Naive thymus-derived CD4-positive, alpha-beta T cell (primary cell): Measurements from ENCODE around the gene TUB. TPM values are rescaled to one million over a fixed set of nuclear protein-coding genes. Genes with fewer than 3 reads are reported as not detected.

Experiments used
- ATAC-seq: fragments of 150-1000 bp; cut with Tn5 transposase; 2 replicates; pipeline ENCODE4 v1.10.0; 2021; ENCODE audit warnings: mild to moderate bottlenecking, moderate library complexity
- CTCF ChIA-PET: fragments of 350-600 bp; sonication (Branson Sonifier 250); formaldehyde crosslinking; loops from one replicate; lab custom pipeline; 2021; ENCODE audit warnings: antibody characterized with exemption; lab: Charles Lee
- POLR2A ChIA-PET: fragments of 350-600 bp; sonication (Branson Sonifier 250); formaldehyde crosslinking; loops from one replicate; lab custom pipeline; 2021; ENCODE audit warnings: antibody characterized with exemption, inconsistent platforms; lab: Charles Lee
- DNase-seq, 9 donors: peaks; one replicate each; pipeline versions ENCODE4 v3.0.0 to v3.0.0-alpha.2; 2020 to 2022; ENCODE audit warnings: mixed read lengths in 1 of 9
- H3K27ac ChIP-seq: one replicate; pipeline ENCODE4 v1.7.0; 2013; ENCODE audit warnings: mild to moderate bottlenecking, low read depth, low read length, moderate library complexity
- H3K27me3 ChIP-seq, 2 donors: one replicate each; pipeline ENCODE4 v1.7.0; 2013; ENCODE audit warnings: low read length in 2 of 2, mild to moderate bottlenecking in 2 of 2, moderate library complexity in 2 of 2; ENCODE audit not compliant: control insufficient read depth in 2 of 2, insufficient read depth in 2 of 2
- H3K36me3 ChIP-seq, 3 experiments: 1 replicate in 2 of 3; 2 replicates in 1 of 3; pipeline ENCODE4 v1.7.0; 2013; ENCODE audit warnings: low read length in 3 of 3, mild to moderate bottlenecking in 3 of 3, moderate library complexity in 1 of 3; ENCODE audit not compliant: insufficient read depth in 3 of 3, control insufficient read depth in 2 of 3
- H3K4me1 ChIP-seq, 2 donors: one replicate each; pipeline ENCODE4 v1.7.0; 2013; ENCODE audit warnings: low read length in 2 of 2, mild to moderate bottlenecking in 2 of 2, moderate library complexity in 1 of 2; ENCODE audit not compliant: control insufficient read depth in 2 of 2, insufficient read depth in 2 of 2
- H3K4me3 ChIP-seq: 2 replicates; pipeline ENCODE4 v1.7.0; 2013; ENCODE audit warnings: mild to moderate bottlenecking, low read length
- H3K9me3 ChIP-seq, 3 experiments: 1 replicate in 2 of 3; 2 replicates in 1 of 3; pipeline ENCODE4 v1.7.0; 2013; ENCODE audit warnings: low read length in 3 of 3; ENCODE audit not compliant: control insufficient read depth in 2 of 3
- H3K27ac Mint-ChIP-seq, 9 donors: one replicate each; pipeline ENCODE4 v1.8.0; 2020 to 2022; ENCODE audit warnings: mixed read lengths in 9 of 9, mild to moderate bottlenecking in 8 of 9, moderate library complexity in 5 of 9, inconsistent platforms in 2 of 9
- H3K27me3 Mint-ChIP-seq, 5 donors: one replicate each; pipeline ENCODE4 v1.8.0; 2021 to 2022; ENCODE audit warnings: mixed read lengths in 5 of 5, mild to moderate bottlenecking in 1 of 5
- H3K36me3 Mint-ChIP-seq, 5 donors: one replicate each; pipeline ENCODE4 v1.8.0; 2020 to 2022; ENCODE audit warnings: mixed read lengths in 5 of 5, mild to moderate bottlenecking in 3 of 5, inconsistent platforms in 1 of 5
- H3K4me1 Mint-ChIP-seq, 7 donors: one replicate each; pipeline ENCODE4 v1.8.0; 2020 to 2022; ENCODE audit warnings: mixed read lengths in 7 of 7, mild to moderate bottlenecking in 3 of 7, inconsistent platforms in 1 of 7
- H3K4me3 Mint-ChIP-seq, 10 donors: one replicate each; pipeline ENCODE4 v1.8.0; 2020 to 2022; ENCODE audit warnings: mild to moderate bottlenecking in 10 of 10, mixed read lengths in 10 of 10, moderate library complexity in 6 of 10, inconsistent platforms in 2 of 10
- H3K9me3 Mint-ChIP-seq, 11 donors: one replicate each; pipeline ENCODE4 v1.8.0; 2020 to 2022; ENCODE audit warnings: mixed read lengths in 11 of 11, mild to moderate bottlenecking in 4 of 11, inconsistent platforms in 1 of 11, moderate library complexity in 1 of 11
- intact Hi-C, 2 donors: fragments of 100-400 bp; cut with micrococcal nuclease; formaldehyde crosslinking; loops; one replicate each; pipeline ENCODE4 v1.15.1; 2023
- polyA plus RNA-seq, 2 donors: library from polyadenylated mRNA; unstranded; fragments of 300-500 nt; fragmentation: Illumina TruSeq; gene quantifications; one replicate each; pipeline ENCODE4 v1.2.3, GENCODE V29; 2021
- total RNA-seq, 6 experiments: library from RNA in 5 of 6; stranded (reverse) in 5 of 6; gene quantifications; 1 replicate in 5 of 6; 2 replicates in 1 of 6; pipeline ENCODE4 v1.2.3 and lab custom pipeline; 2021 to 2026

TUB gene
- total and polyA plus RNA-seq, 7 experiments from 2014 or later, result 0.05 to 0.12 (median 0.06) TPM; not detected in 3

- Mint-ChIP-seq H3K4me1 (peaks cover 0 to 7% (median 4%) of the 10 kb centered on the region in 7 donors), H3K4me3 (no peak overlapping the region), H3K9me3 (no peaks in the 10 kb centered on the region), H3K36me3 (no peaks in the 10 kb centered on the region), H3K27me3 (no peaks in the 10 kb centered on the region), H3K27ac (no peak overlapping the region)
- ChIA-PET POLR2A (interaction anchor here (0.6 kb wide), 1 partner anchor 407 kb away, joined by 3 read pairs; no protein-coding TSS in a partner anchor), CTCF (interaction anchor here (0.6 to 1.0 kb wide), 2 partner anchors 9 to 26 kb away, joined by 3 read pairs; no protein-coding TSS in a partner anchor)
- no peak overlapping the region for H3K27ac ChIP-seq
- no peaks in the 10 kb centered on the region for H3K27me3 ChIP-seq
- no peaks in the 10 kb centered on the region for H3K9me3 ChIP-seq
- H3K4me3 ChIP-seq, result no peak overlapping the region
- peak in 1 of 9 donors; percentile 14 for DNase-seq
- H3K36me3 ChIP-seq, result no peaks in the 10 kb centered on the region
- ATAC-seq, result no peak
- intact Hi-C loops, result no loop called here
- H3K4me1 ChIP-seq, result no peaks in the 10 kb centered on the region
Measured at GRCh38 chr11:8095371-8095770, 14.4 kb downstream of the TUB start.

DNA sequence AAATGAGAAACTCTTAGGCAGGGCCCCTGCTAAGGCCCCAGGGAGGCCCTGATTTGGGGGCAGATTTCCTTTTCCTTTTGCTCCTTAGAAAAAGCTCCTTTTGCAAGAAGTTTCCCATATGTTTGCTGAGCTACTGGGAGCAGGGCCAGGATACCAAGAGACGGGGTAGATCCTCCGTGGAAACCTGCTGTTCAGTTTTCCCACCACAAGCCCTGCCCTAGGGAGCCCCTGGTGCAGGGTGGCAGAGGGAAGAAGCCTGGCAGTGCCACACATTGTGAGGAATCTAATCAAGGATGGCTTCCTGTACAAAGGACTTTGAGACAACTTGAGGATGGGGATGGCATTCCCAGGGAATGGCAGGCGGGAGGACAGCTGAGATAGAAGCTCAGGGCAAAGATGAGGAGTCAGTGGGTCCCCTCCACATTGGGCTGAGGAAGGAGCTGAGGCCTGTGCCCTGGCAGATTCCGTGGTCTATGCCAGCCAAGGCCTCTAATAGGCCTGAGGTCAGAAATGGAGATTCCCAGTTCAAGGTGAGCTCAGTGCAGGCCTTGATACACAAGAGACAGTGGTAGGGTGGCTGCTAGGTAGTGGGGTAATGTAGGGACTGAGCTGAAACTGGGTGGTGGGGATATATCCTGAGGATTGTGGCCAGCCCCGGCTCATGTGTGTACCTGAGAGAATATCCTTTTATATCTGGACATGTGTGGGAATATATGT, 15.0 kb downstream of the TUB start:
- DNase-seq (peak in 1 of 9 donors; percentile 1), ATAC-seq (no peak)
- H3K9me3 ChIP-seq, result no peaks in the 10 kb centered on the region
- intact Hi-C loops, result no loop called here
- no peak overlapping the region for H3K4me3 ChIP-seq
- ChIA-PET CTCF (interaction anchor here (0.6 to 2.3 kb wide), 2 partner anchors 26 to 90 kb away, joined by 3 to 7 read pairs; no protein-coding TSS in a partner anchor), POLR2A (no interaction called here)
- H3K9me3 Mint-ChIP-seq, result no peaks in the 10 kb centered on the region
- no peak overlapping the region for H3K4me3 Mint-ChIP-seq
- no peaks in the 10 kb centered on the region for H3K27me3 Mint-ChIP-seq
- peaks cover 0 to 7% (median 0%) of the 10 kb centered on the region in 7 donors for H3K4me1 Mint-ChIP-seq
- no peaks in the 10 kb centered on the region for H3K27me3 ChIP-seq
- H3K27ac ChIP-seq, result no peak overlapping the region
- no peaks in the 10 kb centered on the region for H3K36me3 ChIP-seq
- H3K36me3 Mint-ChIP-seq, result no peaks in the 10 kb centered on the region
- peak overlapping the region in 1 of 9 donors; percentile 65 for H3K27ac Mint-ChIP-seq
- no peaks in the 10 kb centered on the region for H3K4me1 ChIP-seq

DNA sequence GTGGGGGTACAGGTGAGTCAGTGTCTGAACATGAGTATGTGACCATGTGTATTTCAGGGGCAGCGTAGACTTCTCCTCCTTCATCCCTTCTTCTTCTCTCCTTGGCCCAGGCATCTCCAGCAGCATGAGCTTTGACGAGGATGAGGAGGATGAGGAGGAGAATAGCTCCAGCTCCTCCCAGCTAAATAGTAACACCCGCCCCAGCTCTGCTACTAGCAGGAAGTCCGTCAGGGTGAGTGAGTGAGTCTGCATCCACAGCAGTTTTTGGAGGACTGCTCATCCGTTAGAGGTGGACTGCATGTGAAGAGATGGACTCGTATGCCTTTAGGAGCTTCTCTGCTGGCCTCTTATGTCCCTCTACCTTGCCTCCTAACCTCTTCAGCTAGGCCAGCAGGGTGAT, 15.6 kb downstream of the TUB start:
- no peaks in the 10 kb centered on the region for H3K36me3 Mint-ChIP-seq
- ATAC-seq, result no peak
- no peak overlapping the region for H3K4me3 Mint-ChIP-seq
- H3K9me3 ChIP-seq, result no peaks in the 10 kb centered on the region
- no peaks in the 10 kb centered on the region for H3K27me3 ChIP-seq
- H3K27ac Mint-ChIP-seq, result peak overlapping the region in 1 of 9 donors; percentile 65
- intact Hi-C loops, result no loop called here
- no peaks in the 10 kb centered on the region for H3K9me3 Mint-ChIP-seq
- POLR2A ChIA-PET, result no interaction called here
- H3K27ac ChIP-seq, result no peak overlapping the region
- no peaks in the 10 kb centered on the region for H3K27me3 Mint-ChIP-seq
- H3K4me1 Mint-ChIP-seq, result peaks cover 0 to 7% (median 0%) of the 10 kb centered on the region in 7 donors
- peak in 1 of 9 donors; percentile 13 for DNase-seq
- H3K4me3 ChIP-seq, result no peak overlapping the region
- no peaks in the 10 kb centered on the region for H3K4me1 ChIP-seq
- CTCF ChIA-PET, result interaction anchor here (0.6 to 2.3 kb wide), 2 partner anchors 26 to 90 kb away, joined by 3 to 7 read pairs; no protein-coding TSS in a partner anchor
- H3K36me3 ChIP-seq, result no peaks in the 10 kb centered on the region

GRCh38 chr11:8097062-8097461, 16.1 kb downstream of the TUB start:
- Mint-ChIP-seq H3K4me1 (peaks cover 0 to 7% (median 0%) of the 10 kb centered on the region in 7 donors), H3K36me3 (no peaks in the 10 kb centered on the region), H3K4me3 (no peak overlapping the region), H3K27me3 (no peaks in the 10 kb centered on the region), H3K27ac (no peak overlapping the region), H3K9me3 (no peaks in the 10 kb centered on the region)
- DNase-seq, result no peak
- ChIA-PET CTCF (interaction anchor here (2.3 to 4.3 kb wide), 3 partner anchors 63 to 204 kb away, joined by 7 to 36 read pairs (median 12); no protein-coding TSS in a partner anchor), POLR2A (no interaction called here)
- no peak for ATAC-seq
- Histone ChIP-seq H3K9me3 (no peaks in the 10 kb centered on the region), H3K36me3 (no peaks in the 10 kb centered on the region), H3K4me3 (no peak overlapping the region), H3K27me3 (no peaks in the 10 kb centered on the region), H3K4me1 (no peaks in the 10 kb centered on the region), H3K27ac (no peak overlapping the region)
- intact Hi-C loops, result no loop called here

GRCh38 chr11:8097468-8097867, 16.5 kb downstream of the TUB start:
- no peaks in the 10 kb centered on the region for H3K27me3 Mint-ChIP-seq
- Histone ChIP-seq H3K36me3 (no peaks in the 10 kb centered on the region), H3K9me3 (no peaks in the 10 kb centered on the region), H3K27ac (no peak overlapping the region), H3K4me1 (no peaks in the 10 kb centered on the region), H3K27me3 (no peaks in the 10 kb centered on the region), H3K4me3 (no peak overlapping the region)
- intact Hi-C loops, result no loop called here
- no peak overlapping the region for H3K4me3 Mint-ChIP-seq
- H3K4me1 Mint-ChIP-seq, result peaks cover 0 to 5% (median 0%) of the 10 kb centered on the region in 7 donors
- no peaks in the 10 kb centered on the region for H3K36me3 Mint-ChIP-seq
- no peak for DNase-seq
- no peak overlapping the region for H3K27ac Mint-ChIP-seq
- CTCF ChIA-PET, result interaction anchor here (0.6 to 4.3 kb wide), 4 partner anchors 64 to 412 kb away, joined by 4 to 36 read pairs (median 10); no protein-coding TSS in a partner anchor
- no peak for ATAC-seq
- POLR2A ChIA-PET, result no interaction called here
- H3K9me3 Mint-ChIP-seq, result no peaks in the 10 kb centered on the region

- Mint-ChIP-seq H3K9me3 (no peaks in the 10 kb centered on the region), H3K36me3 (no peaks in the 10 kb centered on the region), H3K27ac (no peak overlapping the region), H3K27me3 (no peaks in the 10 kb centered on the region), H3K4me3 (no peak overlapping the region), H3K4me1 (peaks cover 0 to 2% (median 0%) of the 10 kb centered on the region in 7 donors)
- ChIA-PET POLR2A (no interaction called here), CTCF (interaction anchor here (0.6 to 4.3 kb wide), 6 partner anchors 10 to 413 kb away, joined by 3 to 36 read pairs (median 6); no protein-coding TSS in a partner anchor)
- Histone ChIP-seq H3K4me1 (no peaks in the 10 kb centered on the region), H3K9me3 (no peaks in the 10 kb centered on the region), H3K36me3 (no peaks in the 10 kb centered on the region), H3K27ac (no peak overlapping the region), H3K27me3 (no peaks in the 10 kb centered on the region), H3K4me3 (no peak overlapping the region)
- intact Hi-C loops, result loop anchor here (2.0 kb wide), 2 partner anchors 205 to 999 kb away; no protein-coding TSS in a partner anchor
- ATAC-seq, result no peak
- DNase-seq, result peak in 1 of 9 donors; percentile 7
Measured at GRCh38 chr11:8097926-8098325, 16.9 kb downstream of the TUB start.
